GM18951 (cell line): ENCODE results near the gene POLR1D.

Experiments
- POLR2A ChIP-seq: IDR thresholded peaks from 4 replicates; pipeline ENCODE4 v1.6.1; 2011; ENCODE audit warnings: mild to moderate bottlenecking; ENCODE audit not compliant: insufficient read length, insufficient read depth; ENCODE audit errors: extremely low read depth
- in situ Hi-C: fragments of 300-500 bp; cut with MboI; formaldehyde crosslinking; loops from one replicate; pipeline ENCODE4 v1.12.0; 2022; ENCODE audit warnings: low sequenced_read_pairs, mixed read lengths, inconsistent platforms; ENCODE audit not compliant: unreplicated experiment

Gene POLR1D

GRCh38 chr13:27600711-27601110 lies 21.0 kb upstream of the POLR1D start:
- no peak for TF ChIP-seq POLR2A
- in situ Hi-C loops: no loop called here

- in situ Hi-C loops: no loop called here
- no peak for TF ChIP-seq POLR2A
Measured at GRCh38 chr13:27601208-27601607, 20.5 kb upstream of the POLR1D start.

GRCh38 chr13:27601803-27602202 lies 19.9 kb upstream of the POLR1D start:
- in situ Hi-C loops: no loop called here
- TF ChIP-seq POLR2A: no peak

GRCh38 chr13:27605099-27605498 lies 16.6 kb upstream of the POLR1D start:
- TF ChIP-seq POLR2A: no peak
- in situ Hi-C loops: no loop called here

GRCh38 chr13:27605610-27606200 lies 16.0 kb upstream of the POLR1D start:
- in situ Hi-C loops: no loop called here
- TF ChIP-seq POLR2A: no peak

GRCh38 chr13:27607125-27607524 lies 14.6 kb upstream of the POLR1D start:
- no peak for TF ChIP-seq POLR2A
- in situ Hi-C loops: no loop called here

GRCh38 chr13:27613628-27614027 lies 8.1 kb upstream of the POLR1D start:
- in situ Hi-C loops: no loop called here
- no peak for TF ChIP-seq POLR2A

- in situ Hi-C loops: no loop called here
- TF ChIP-seq POLR2A: no peak
Measured at GRCh38 chr13:27617881-27618321, 3.8 kb upstream of the POLR1D start.

GRCh38 chr13:27619093-27619727 lies 2.5 kb upstream of the POLR1D start:
- TF ChIP-seq POLR2A: no peak
- in situ Hi-C loops: no loop called here

- no peak for TF ChIP-seq POLR2A
- in situ Hi-C loops: no loop called here
Measured at GRCh38 chr13:27619728-27620376, 1.8 kb upstream of the POLR1D start.

GRCh38 chr13:27620377-27621115 lies 1.1 kb upstream of the POLR1D start, which contains the start of gene LNX2:
Gene LNX2 (minus strand): TSS chr13:27620529. CDS start chr13:27581703, 38,826 bp downstream.
- TF ChIP-seq POLR2A: peak; percentile 55

GRCh38 chr13:27621116-27621365 lies 651 bp upstream of the POLR1D start:
- TF ChIP-seq POLR2A: no peak
- in situ Hi-C loops: no loop called here

More at GRCh38 chr13:27620377-27621115, 1.1 kb upstream of the POLR1D start, which contains the start of gene LNX2:
- in situ Hi-C loops: no loop called here

GRCh38 chr13:27622102-27622820 lies 569 bp downstream of the POLR1D start:
- no peak for TF ChIP-seq POLR2A
- in situ Hi-C loops: no loop called here
